ENCODE measurements around the gene SSBP3.

SSBP3 gene

DNA sequence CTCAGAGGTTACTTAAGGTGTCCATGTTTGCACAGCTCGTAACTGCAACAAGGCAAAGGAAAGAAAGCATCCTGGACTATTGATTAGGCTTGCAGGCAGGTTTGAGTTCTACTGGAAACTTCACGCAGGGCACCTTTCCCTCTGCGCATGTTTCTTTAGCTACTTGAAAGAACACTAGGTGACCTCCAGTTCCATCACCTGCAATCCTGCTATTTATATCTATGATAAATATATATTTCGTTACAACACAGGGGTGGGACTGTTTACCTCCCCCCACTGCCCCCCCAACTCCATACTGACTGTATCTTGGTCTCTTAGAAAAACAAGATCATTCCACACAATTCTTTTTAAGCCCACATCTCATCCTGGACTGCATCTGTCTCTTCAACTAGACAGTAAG is 12.1 kb downstream of the SSBP3 start:
- Histone ChIP-seq H3K4me1 (ENCODE audit: insufficient read depth, low read length) (peaks cover 5% of the 10 kb centered on the region; the same call in 1 of the 2 replicates), H3K27me3 (ENCODE audit: insufficient read depth, low read length, poor library complexity) (no peaks in the 10 kb centered on the region), H3K27ac (ENCODE audit: low read length) (no peak overlapping the region), H4K20me1 (ENCODE audit: insufficient read depth, low read length) (peaks cover 82% of the 10 kb centered on the region), H3K79me2 (ENCODE audit: insufficient read depth, low read length) (peaks cover 96% of the 10 kb centered on the region), H2AFZ (ENCODE audit: low read depth, low read length) (no peak overlapping the region), H3K4me3 (ENCODE audit: low read depth in 1 of 2, low read length in 2 of 2) (no peak overlapping the region), H3K9me3 (ENCODE audit: insufficient read depth, low read length, severe bottlenecking) (no peaks in the 10 kb centered on the region), H3K36me3 (ENCODE audit: insufficient read depth, low read length) (peaks cover 90% of the 10 kb centered on the region), H3K9ac (ENCODE audit: low read depth, low read length) (no peak overlapping the region), H3K4me2 (ENCODE audit: insufficient read depth, low read length) (no peak overlapping the region)
- TF ChIP-seq, protein P1, sequence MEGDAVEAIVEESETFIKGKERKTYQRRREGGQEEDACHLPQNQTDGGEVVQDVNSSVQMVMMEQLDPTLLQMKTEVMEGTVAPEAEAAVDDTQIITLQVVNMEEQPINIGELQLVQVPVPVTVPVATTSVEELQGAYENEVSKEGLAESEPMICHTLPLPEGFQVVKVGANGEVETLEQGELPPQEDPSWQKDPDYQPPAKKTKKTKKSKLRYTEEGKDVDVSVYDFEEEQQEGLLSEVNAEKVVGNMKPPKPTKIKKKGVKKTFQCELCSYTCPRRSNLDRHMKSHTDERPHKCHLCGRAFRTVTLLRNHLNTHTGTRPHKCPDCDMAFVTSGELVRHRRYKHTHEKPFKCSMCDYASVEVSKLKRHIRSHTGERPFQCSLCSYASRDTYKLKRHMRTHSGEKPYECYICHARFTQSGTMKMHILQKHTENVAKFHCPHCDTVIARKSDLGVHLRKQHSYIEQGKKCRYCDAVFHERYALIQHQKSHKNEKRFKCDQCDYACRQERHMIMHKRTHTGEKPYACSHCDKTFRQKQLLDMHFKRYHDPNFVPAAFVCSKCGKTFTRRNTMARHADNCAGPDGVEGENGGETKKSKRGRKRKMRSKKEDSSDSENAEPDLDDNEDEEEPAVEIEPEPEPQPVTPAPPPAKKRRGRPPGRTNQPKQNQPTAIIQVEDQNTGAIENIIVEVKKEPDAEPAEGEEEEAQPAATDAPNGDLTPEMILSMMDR (IDR thresholded peaks at IDR 0.05; ENCODE audit: borderline replicate concordance, extremely low read depth, low read length, poor library complexity, severe bottlenecking) = no peak
- no peak for TF ChIP-seq EZH2 (IDR thresholded peaks at IDR 0.05; ENCODE audit: borderline replicate concordance, low read depth, low read length, severe bottlenecking)
- DNase-seq (no peak), ATAC-seq (ENCODE audit: insufficient read depth, low read depth) (no peak)

DNA sequence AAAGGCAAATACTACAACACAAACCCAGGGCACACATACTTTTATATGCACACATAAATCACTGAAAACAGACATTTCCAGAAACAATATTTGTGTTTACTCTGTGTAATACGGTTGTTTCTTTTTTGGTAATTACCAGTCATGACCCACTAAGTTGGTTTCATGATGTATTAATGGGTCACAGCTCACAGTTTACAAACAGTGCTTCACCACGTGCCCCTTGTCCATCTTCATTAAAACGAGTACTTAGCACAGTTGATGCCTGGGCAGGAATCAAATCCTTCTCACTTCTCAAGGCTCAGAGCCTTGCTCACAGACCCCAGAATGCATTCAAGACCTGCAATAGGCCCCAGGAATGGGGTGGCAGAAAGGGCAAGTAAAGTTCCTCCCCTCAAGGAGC is 13.8 kb downstream of the SSBP3 start:
- Histone ChIP-seq H3K79me2 (ENCODE audit: insufficient read depth, low read length) (peaks cover 96% of the 10 kb centered on the region), H3K4me1 (ENCODE audit: insufficient read depth, low read length) (no peaks in the 10 kb centered on the region), H3K4me2 (ENCODE audit: insufficient read depth, low read length) (no peak overlapping the region), H3K36me3 (ENCODE audit: insufficient read depth, low read length) (peaks cover 84% of the 10 kb centered on the region), H3K4me3 (ENCODE audit: low read depth in 1 of 2, low read length in 2 of 2) (no peak overlapping the region), H3K27ac (ENCODE audit: low read length) (no peak overlapping the region), H2AFZ (ENCODE audit: low read depth, low read length) (no peak overlapping the region), H3K9me3 (ENCODE audit: insufficient read depth, low read length, severe bottlenecking) (no peaks in the 10 kb centered on the region), H3K27me3 (ENCODE audit: insufficient read depth, low read length, poor library complexity) (no peaks in the 10 kb centered on the region), H3K9ac (ENCODE audit: low read depth, low read length) (no peak overlapping the region), H4K20me1 (ENCODE audit: insufficient read depth, low read length) (peaks cover 79% of the 10 kb centered on the region)
- TF ChIP-seq EZH2 (IDR thresholded peaks at IDR 0.05; ENCODE audit: borderline replicate concordance, low read depth, low read length, severe bottlenecking) = no peak
- TF ChIP-seq, protein P1 (IDR thresholded peaks at IDR 0.05; ENCODE audit: borderline replicate concordance, extremely low read depth, low read length, poor library complexity, severe bottlenecking) = no peak
- DNase-seq (no peak), ATAC-seq (ENCODE audit: insufficient read depth, low read depth) (no peak)

DNA sequence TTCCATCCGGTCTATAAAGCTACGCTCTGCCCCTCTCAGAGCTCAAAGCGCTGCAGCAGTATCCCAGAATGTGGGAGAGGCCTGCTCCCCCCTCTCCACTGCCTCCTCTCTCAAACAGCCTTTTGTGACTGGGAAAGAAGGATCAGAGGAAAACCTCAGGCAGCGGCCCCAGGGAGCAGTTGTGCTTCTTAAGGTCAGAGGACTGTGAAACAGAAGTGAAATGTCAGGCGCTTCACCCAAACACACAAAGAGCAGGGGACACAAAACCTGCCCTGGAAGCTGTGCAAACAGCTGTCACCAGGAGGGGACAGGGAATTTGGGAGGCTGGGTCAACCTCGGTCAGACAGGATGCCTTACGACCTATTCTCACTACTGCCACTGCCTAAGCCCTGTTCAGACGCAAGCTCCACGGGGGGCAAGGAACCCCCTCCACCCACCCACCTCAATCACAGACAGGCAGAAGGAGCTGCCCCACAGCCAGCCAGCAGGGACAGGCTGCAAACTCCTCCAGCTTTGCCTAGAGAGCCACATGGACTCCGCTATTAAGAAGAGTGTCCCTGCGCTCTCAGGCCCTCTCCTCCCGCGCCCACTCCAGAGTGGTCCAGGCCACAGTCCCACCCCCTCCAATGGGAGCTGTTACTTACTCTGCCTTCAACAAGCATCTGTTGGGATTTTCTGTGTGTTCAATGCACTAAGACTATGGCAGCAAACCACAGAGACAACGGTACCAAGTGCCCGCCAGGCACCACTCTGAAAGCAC is 14.6 kb downstream of the SSBP3 start:
- Histone ChIP-seq H3K4me3 (ENCODE audit: low read depth in 1 of 2, low read length in 2 of 2) (no peak overlapping the region), H2AFZ (ENCODE audit: low read depth, low read length) (no peak overlapping the region), H3K4me2 (ENCODE audit: insufficient read depth, low read length) (no peak overlapping the region), H3K9me3 (ENCODE audit: insufficient read depth, low read length, severe bottlenecking) (no peaks in the 10 kb centered on the region), H3K9ac (ENCODE audit: low read depth, low read length) (no peak overlapping the region), H3K4me1 (ENCODE audit: insufficient read depth, low read length) (no peaks in the 10 kb centered on the region), H3K27me3 (ENCODE audit: insufficient read depth, low read length, poor library complexity) (no peaks in the 10 kb centered on the region), H3K36me3 (ENCODE audit: insufficient read depth, low read length) (peaks cover 80% of the 10 kb centered on the region), H3K79me2 (ENCODE audit: insufficient read depth, low read length) (peaks cover 96% of the 10 kb centered on the region), H3K27ac (ENCODE audit: low read length) (no peak overlapping the region), H4K20me1 (ENCODE audit: insufficient read depth, low read length) (peaks cover 80% of the 10 kb centered on the region)
- no peak for ATAC-seq (ENCODE audit: insufficient read depth, low read depth)
- no peak for TF ChIP-seq EZH2 (IDR thresholded peaks at IDR 0.05; ENCODE audit: borderline replicate concordance, low read depth, low read length, severe bottlenecking)
- TF ChIP-seq, protein P1 (IDR thresholded peaks at IDR 0.05; ENCODE audit: borderline replicate concordance, extremely low read depth, low read length, poor library complexity, severe bottlenecking) = no peak
- no peak for DNase-seq

All from DND-41 (cell line).